SK-N-SH (cell line): Measurements from ENCODE around the gene BCAS4. TPM values are rescaled to one million over a fixed set of nuclear protein-coding genes. Genes with fewer than 3 reads are reported as not detected.
"Not testable (repeated sequence)": the region's sequence is repeated elsewhere in the genome, so short reads cannot be mapped to it uniquely, and the experiment has no call there.

Experiments used
- CTCF ChIA-PET: fragments of 300-600, 350-600 bp; formaldehyde crosslinking; extraction: SDS; loops from one replicate; lab custom pipeline; 2021; lab: Yijun Ruan, JAX
- POLR2A ChIA-PET: fragments of 350-600 bp; sonication (Branson Sonifier 250); formaldehyde crosslinking; extraction: SDS; loops from one replicate; lab custom pipeline; 2020; ENCODE audit warnings: antibody characterized with exemption, inconsistent platforms; lab: Yijun Ruan, JAX
- DNase-seq: peaks from one replicate; pipeline ENCODE4 v3.0.0; 2012
- H2AFZ ChIP-seq: fragments of 200-600 bp; sonication (generic); 2 replicates; pipeline ENCODE4 v1.8.1; 2016; ENCODE audit warnings: antibody characterized with exemption, mild to moderate bottlenecking, low read depth
- H3F3A ChIP-seq: fragments of 200-600 bp; sonication (generic); replicated peaks from 2 replicates; pipeline ENCODE3; 2016; ENCODE audit warnings: antibody characterized with exemption, mild to moderate bottlenecking; ENCODE audit not compliant: insufficient read depth
- H3K27ac ChIP-seq, 2 experiments: fragments of 200-500 bp in 1 of 2; fragments of 200-600 bp in 1 of 2; sonication (Bioruptor generic) in 1 of 2; sonication (generic), shearing (Covaris generic) in 1 of 2; 2 replicates each; pipeline versions ENCODE4 v1.5.1 to v1.6.1; 2014 to 2016; ENCODE audit warnings: low read depth in 2 of 2, inconsistent platforms in 1 of 2, low read length in 1 of 2, mild to moderate bottlenecking in 1 of 2, mixed read lengths in 1 of 2
- H3K27me3 ChIP-seq: fragments of 200-600 bp; sonication (generic), shearing (Covaris generic); 2 replicates; pipeline ENCODE4 v1.6.1; 2016; ENCODE audit warnings: mixed run types; ENCODE audit not compliant: insufficient read depth
- H3K36me3 ChIP-seq, 2 experiments: fragments of 200-500 bp in 1 of 2; fragments of 200-600 bp in 1 of 2; sonication (Bioruptor generic) in 1 of 2; sonication (generic) in 1 of 2; replicated peaks in 1 of 2; 2 replicates each; pipeline versions ENCODE3 to v1.5.1; 2014 to 2016; ENCODE audit warnings: low read length in 1 of 2, mild to moderate bottlenecking in 1 of 2; ENCODE audit not compliant: insufficient read depth in 2 of 2, control insufficient read depth in 1 of 2
- H3K4me1 ChIP-seq, 2 experiments: fragments of 200-500 bp in 1 of 2; fragments of 200-600 bp in 1 of 2; sonication (Bioruptor generic) in 1 of 2; sonication (generic), shearing (Covaris generic) in 1 of 2; 2 replicates each; pipeline versions ENCODE4 v1.5.1 to v1.6.1; 2014 to 2016; ENCODE audit warnings: low read depth in 1 of 2, low read length in 1 of 2, mixed run types in 1 of 2; ENCODE audit not compliant: insufficient read depth in 2 of 2, control insufficient read depth in 1 of 2
- H3K4me2 ChIP-seq: fragments of 200-600 bp; sonication (generic), shearing (Covaris generic); 2 replicates; pipeline ENCODE4 v1.6.1; 2017; ENCODE audit warnings: mixed run types
- H3K4me3 ChIP-seq, 2 experiments: fragments of 200-500 bp in 1 of 2; fragments of 200-600 bp in 1 of 2; sonication (Bioruptor generic) in 1 of 2; sonication (generic), shearing (Covaris generic) in 1 of 2; 2 replicates each; pipeline versions ENCODE4 v1.5.1 to v1.8.1; 2014 to 2016; ENCODE audit warnings: low read depth in 2 of 2, inconsistent platforms in 1 of 2, low read length in 1 of 2, mild to moderate bottlenecking in 1 of 2, mixed read lengths in 1 of 2, moderate library complexity in 1 of 2
- H3K79me2 ChIP-seq: fragments of 200-600 bp; sonication (generic); 2 replicates; pipeline ENCODE4 v1.8.1; 2017; ENCODE audit warnings: mild to moderate bottlenecking; ENCODE audit not compliant: insufficient read depth
- H3K9ac ChIP-seq: fragments of 200-600 bp; sonication (generic); 2 replicates; pipeline ENCODE4 v1.6.1; 2017; ENCODE audit warnings: mixed run types
- H3K9me2 ChIP-seq: fragments of 200-600 bp; sonication (generic); 2 replicates; pipeline ENCODE4 v1.6.1; 2017; ENCODE audit warnings: mixed run types
- H3K9me3 ChIP-seq: fragments of 200-600 bp; sonication (generic); 2 replicates; pipeline ENCODE4 v1.6.1; 2017; ENCODE audit warnings: mixed run types, mild to moderate bottlenecking, moderate library complexity
- H4K20me1 ChIP-seq: fragments of 200-600 bp; sonication (generic); 2 replicates; pipeline ENCODE4 v1.6.1; 2017; ENCODE audit warnings: mild to moderate bottlenecking, mixed run types; ENCODE audit not compliant: insufficient read depth
- CTCF ChIP-seq: fragments of 200-600 bp; sonication (generic); IDR thresholded peaks from 2 replicates; pipeline ENCODE4 v1.6.1; 2017; ENCODE audit warnings: antibody characterized with exemption, mild to moderate bottlenecking, moderate library complexity
- FOXJ3 ChIP-seq: sonication (generic); formaldehyde crosslinking; IDR thresholded peaks from 2 replicates; pipeline ENCODE4 v1.5.1; 2020; ENCODE audit warnings: mild to moderate bottlenecking, missing genetic modification reagents
- MAX ChIP-seq: IDR thresholded peaks from 2 replicates; pipeline ENCODE4 v1.4.0; 2012; ENCODE audit warnings: low read depth
- WGBS: methylation state at CpG from one replicate; pipeline ENCODE4 v1.1.6; 2017; ENCODE audit warnings: low lambda C conversion rate; 5-methylcytosine and 5-hydroxymethylcytosine counted together
- polyA plus RNA-seq, 3 experiments: library from polyadenylated mRNA; depleted of rRNA; stranded (reverse); fragments of >200 nt; gene quantifications; 2 replicates each; pipeline ENCODE4 v1.2.3, GENCODE V29; 2012

BCAS4 gene
- polyA plus RNA-seq, 1 of the 3 experiments (the other 2 are of a cell fraction): 43.8 TPM

GRCh38 chr20:50793575-50794016, 1.3 kb upstream of the BCAS4 start:
- not testable (repeated sequence) for H3F3A ChIP-seq, DNase-seq

GRCh38 chr20:50794181-50794845, 548 bp upstream of the BCAS4 start:
- H3K27ac ChIP-seq: no peak overlapping the region
- no peaks in the 10 kb centered on the region for H3K36me3 ChIP-seq
- peak overlapping the region; percentile 37; the same call in 1 of the 2 replicates for H3K4me2 ChIP-seq
- no peak overlapping the region for H3K9ac ChIP-seq
- no peaks in the 10 kb centered on the region for H3K9me2 ChIP-seq
- ChIA-PET CTCF (interaction anchor here (0.6 to 11.3 kb wide), 81 partner anchors 8 to 830 kb away, joined by 3 to 340 read pairs (median 5); partner anchors contain the start of genes ADNP, DPM1, MOCS3 and PARD6B), POLR2A (interaction anchor here (0.9 to 1.8 kb wide), 4 partner anchors 9 to 164 kb away, joined by 4 to 40 read pairs (median 8); partner anchors contain the start of genes ADNP, DPM1 and MOCS3)
- H4K20me1 ChIP-seq: no peaks in the 10 kb centered on the region
- H2AFZ ChIP-seq: peak overlapping the region; percentile 49; the same call in 1 of the 2 replicates
- no peaks in the 10 kb centered on the region for H3K27me3 ChIP-seq
- TF ChIP-seq MAX: no peak
- no peak for TF ChIP-seq FOXJ3 (CRISPR knock-in tag)
- TF ChIP-seq CTCF: peak; percentile 68; the same call in 1 of the 2 replicates
- H3K4me3 ChIP-seq: peak overlapping the region; percentile 75 to 89; a peak in 3 of 4 replicates
- 51% methylated on average over 28 of the region's 35 CpGs for WGBS
- H3K9me3 ChIP-seq: no peaks in the 10 kb centered on the region
- H3K79me2 ChIP-seq: peaks cover 21% of the 10 kb centered on the region
- no peak for DNase-seq
- peaks cover 10 to 13% of the 10 kb centered on the region in 2 experiments for H3K4me1 ChIP-seq
- peaks cover 10% of the 10 kb centered on the region for H3F3A ChIP-seq

More at GRCh38 chr20:50793575-50794016, 1.3 kb upstream of the BCAS4 start:
- not testable (repeated sequence) for H4K20me1 ChIP-seq, H3K4me3 ChIP-seq, H3K4me2 ChIP-seq, H3K27ac ChIP-seq, H3K9me3 ChIP-seq, H2AFZ ChIP-seq, H3K27me3 ChIP-seq, H3K9me2 ChIP-seq, H3K9ac ChIP-seq, H3K36me3 ChIP-seq
- ChIA-PET POLR2A (interaction anchor here (0.7 to 1.7 kb wide), 2 partner anchors 137 to 138 kb away, joined by 3 to 40 read pairs; partner anchors contain the start of gene ADNP), CTCF (interaction anchor here (0.6 to 11.3 kb wide), 25 partner anchors 9 to 553 kb away, joined by 3 to 340 read pairs (median 6); partner anchors contain the start of genes ADNP, DPM1, MOCS3 and PARD6B)
- Histone ChIP-seq H3K4me1 (peaks cover 13 to 14% of the 10 kb centered on the region in 2 experiments), H3K79me2 (peaks cover 21% of the 10 kb centered on the region)
- 80% methylated on average over 13 of the region's 13 CpGs for WGBS
- peak; percentile 63 for TF ChIP-seq CTCF
